RWPE1 (cell line): ENCODE measurements around the gene LPCAT3.
A peak's percentile ranks its signal among the peaks of the same experiment; 100 is the strongest.

ENCODE experiments used
- CTCF ChIA-PET: fragments of 350-600 bp; sonication (Branson Sonifier 250); formaldehyde crosslinking; extraction: SDS; loops from one replicate; lab custom pipeline; 2021; lab: Yijun Ruan, JAX
- POLR2A ChIA-PET: fragments of 400-600 bp; formaldehyde crosslinking; extraction: SDS; loops from one replicate; lab custom pipeline; 2020; ENCODE audit warnings: antibody characterized with exemption; ENCODE audit not compliant: low non-redundant PET; lab: Yijun Ruan, JAX
- DNase-seq: peaks from one replicate; pipeline ENCODE4 v3.0.0; 2012; ENCODE audit warnings: low spot score
- H3K27ac ChIP-seq: fragments of 450-650 bp; 2 replicates; pipeline ENCODE4 v1.5.1; 2017
- TF ChIP-seq, protein P1 (sequence below): fragments of 450-650 bp; conservative IDR thresholded peaks from 2 replicates; pipeline ENCODE4 v1.5.1; 2017; ENCODE audit warnings: low read depth, mild to moderate bottlenecking

LPCAT3 gene

DNA sequence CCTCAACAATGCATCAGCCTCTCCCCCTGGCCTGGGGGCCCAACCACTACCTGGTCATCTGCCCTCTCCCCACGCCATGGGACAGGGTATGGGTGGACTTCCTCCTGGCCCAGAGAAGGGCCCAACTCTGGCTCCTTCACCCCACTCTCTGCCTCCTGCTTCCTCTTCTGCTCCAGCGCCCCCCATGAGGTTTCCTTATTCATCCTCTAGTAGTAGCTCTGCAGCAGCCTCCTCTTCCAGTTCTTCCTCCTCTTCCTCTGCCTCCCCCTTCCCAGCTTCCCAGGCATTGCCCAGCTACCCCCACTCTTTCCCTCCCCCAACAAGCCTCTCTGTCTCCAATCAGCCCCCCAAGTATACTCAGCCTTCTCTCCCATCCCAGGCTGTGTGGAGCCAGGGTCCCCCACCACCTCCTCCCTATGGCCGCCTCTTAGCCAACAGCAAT lies 82.1 kb downstream of the LPCAT3 start:
- DNase-seq = no peak
- CTCF ChIA-PET = no interaction called here
- peak overlapping the region; percentile 82 for H3K27ac ChIP-seq
- POLR2A ChIA-PET = interaction anchor here (0.6 to 1.2 kb wide), 3 partner anchors 8 to 25 kb away, joined by 3 read pairs; no protein-coding TSS in a partner anchor
- TF ChIP-seq, protein P1, sequence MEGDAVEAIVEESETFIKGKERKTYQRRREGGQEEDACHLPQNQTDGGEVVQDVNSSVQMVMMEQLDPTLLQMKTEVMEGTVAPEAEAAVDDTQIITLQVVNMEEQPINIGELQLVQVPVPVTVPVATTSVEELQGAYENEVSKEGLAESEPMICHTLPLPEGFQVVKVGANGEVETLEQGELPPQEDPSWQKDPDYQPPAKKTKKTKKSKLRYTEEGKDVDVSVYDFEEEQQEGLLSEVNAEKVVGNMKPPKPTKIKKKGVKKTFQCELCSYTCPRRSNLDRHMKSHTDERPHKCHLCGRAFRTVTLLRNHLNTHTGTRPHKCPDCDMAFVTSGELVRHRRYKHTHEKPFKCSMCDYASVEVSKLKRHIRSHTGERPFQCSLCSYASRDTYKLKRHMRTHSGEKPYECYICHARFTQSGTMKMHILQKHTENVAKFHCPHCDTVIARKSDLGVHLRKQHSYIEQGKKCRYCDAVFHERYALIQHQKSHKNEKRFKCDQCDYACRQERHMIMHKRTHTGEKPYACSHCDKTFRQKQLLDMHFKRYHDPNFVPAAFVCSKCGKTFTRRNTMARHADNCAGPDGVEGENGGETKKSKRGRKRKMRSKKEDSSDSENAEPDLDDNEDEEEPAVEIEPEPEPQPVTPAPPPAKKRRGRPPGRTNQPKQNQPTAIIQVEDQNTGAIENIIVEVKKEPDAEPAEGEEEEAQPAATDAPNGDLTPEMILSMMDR = no peak

DNA sequence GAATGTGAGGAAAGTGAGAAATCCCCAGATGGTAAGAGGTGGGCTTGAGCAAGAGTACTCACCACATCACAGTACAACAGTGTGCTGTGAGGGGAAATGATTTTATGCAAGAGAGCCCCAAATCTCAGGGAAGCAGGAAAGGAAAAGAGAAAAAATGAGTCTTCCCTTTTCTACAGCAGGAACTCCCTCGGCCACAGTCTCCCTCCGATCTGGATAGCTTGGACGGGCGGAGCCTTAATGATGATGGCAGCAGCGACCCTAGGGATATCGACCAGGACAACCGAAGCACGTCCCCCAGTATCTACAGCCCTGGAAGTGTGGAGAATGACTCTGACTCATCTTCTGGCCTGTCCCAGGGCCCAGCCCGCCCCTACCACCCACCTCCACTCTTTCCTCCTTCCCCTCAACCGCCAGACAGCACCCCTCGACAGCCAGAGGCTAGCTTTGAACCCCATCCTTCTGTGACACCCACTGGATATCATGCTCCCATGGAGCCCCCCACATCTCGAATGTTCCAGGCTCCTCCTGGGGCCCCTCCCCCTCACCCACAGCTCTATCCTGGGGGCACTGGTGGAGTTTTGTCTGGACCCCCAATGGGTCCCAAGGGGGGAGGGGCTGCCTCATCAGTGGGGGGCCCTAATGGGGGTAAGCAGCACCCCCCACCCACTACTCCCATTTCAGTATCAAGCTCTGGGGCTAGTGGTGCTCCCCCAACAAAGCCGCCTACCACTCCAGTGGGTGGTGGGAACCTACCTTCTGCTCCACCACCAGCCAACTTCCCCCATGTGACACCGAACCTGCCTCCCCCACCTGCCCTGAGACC lies 82.7 kb downstream of the LPCAT3 start:
- ChIA-PET CTCF (interaction anchor here (1.2 kb wide), 1 partner anchor 18 kb away, joined by 3 read pairs; no protein-coding TSS in a partner anchor), POLR2A (interaction anchor here (0.6 to 1.2 kb wide), 3 partner anchors 9 to 24 kb away, joined by 3 read pairs; no protein-coding TSS in a partner anchor)
- DNase-seq = no peak
- H3K27ac ChIP-seq = peak overlapping the region; percentile 82
- TF ChIP-seq, protein P1 = no peak

DNA sequence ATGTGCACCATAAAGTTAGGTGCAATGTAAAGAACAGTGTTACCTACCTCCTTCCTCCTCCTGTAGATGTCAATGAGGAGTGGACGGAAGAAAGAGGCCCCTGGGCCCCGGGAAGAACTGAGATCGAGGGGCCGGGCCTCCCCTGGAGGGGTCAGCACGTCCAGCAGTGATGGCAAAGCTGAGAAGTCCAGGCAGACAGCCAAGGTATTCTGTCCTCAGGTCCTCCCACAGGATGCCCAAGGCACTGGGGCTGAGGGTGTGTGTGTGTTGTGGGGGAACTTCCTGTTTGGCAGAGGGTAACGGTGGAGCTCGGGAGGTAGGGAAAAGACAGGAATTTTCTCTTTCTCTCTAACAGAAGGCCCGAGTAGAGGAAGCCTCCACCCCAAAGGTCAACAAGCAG lies 84.2 kb downstream of the LPCAT3 start:
- TF ChIP-seq, protein P1 = no peak
- H3K27ac ChIP-seq = peak overlapping the region; percentile 82
- DNase-seq = no peak
- ChIA-PET POLR2A (no interaction called here), CTCF (interaction anchor here (1.2 kb wide), 1 partner anchor 16 kb away, joined by 3 read pairs; no protein-coding TSS in a partner anchor)

DNA sequence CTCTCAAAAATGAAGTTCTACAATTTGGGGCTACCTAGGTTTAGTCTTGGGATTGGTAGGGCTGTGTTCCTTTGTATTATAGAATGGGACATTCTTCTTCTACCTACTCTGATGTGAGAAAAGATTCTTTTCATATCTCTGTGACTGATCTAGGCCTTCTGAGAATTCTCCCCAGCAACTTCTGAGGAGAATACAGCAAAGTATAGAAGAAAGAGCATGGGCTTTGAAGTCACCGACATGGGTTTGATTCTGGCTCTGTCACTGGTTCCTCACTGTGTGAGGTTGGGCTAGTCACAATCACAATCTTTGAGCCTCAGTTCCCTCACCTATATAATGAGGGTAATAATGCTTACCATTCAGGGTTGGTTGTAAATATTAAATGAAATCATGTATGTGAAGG lies 85.5 kb downstream of the LPCAT3 start:
- no peak overlapping the region for H3K27ac ChIP-seq
- no peak for DNase-seq
- TF ChIP-seq, protein P1 = no peak
- POLR2A ChIA-PET = no interaction called here
- CTCF ChIA-PET = no interaction called here

DNA sequence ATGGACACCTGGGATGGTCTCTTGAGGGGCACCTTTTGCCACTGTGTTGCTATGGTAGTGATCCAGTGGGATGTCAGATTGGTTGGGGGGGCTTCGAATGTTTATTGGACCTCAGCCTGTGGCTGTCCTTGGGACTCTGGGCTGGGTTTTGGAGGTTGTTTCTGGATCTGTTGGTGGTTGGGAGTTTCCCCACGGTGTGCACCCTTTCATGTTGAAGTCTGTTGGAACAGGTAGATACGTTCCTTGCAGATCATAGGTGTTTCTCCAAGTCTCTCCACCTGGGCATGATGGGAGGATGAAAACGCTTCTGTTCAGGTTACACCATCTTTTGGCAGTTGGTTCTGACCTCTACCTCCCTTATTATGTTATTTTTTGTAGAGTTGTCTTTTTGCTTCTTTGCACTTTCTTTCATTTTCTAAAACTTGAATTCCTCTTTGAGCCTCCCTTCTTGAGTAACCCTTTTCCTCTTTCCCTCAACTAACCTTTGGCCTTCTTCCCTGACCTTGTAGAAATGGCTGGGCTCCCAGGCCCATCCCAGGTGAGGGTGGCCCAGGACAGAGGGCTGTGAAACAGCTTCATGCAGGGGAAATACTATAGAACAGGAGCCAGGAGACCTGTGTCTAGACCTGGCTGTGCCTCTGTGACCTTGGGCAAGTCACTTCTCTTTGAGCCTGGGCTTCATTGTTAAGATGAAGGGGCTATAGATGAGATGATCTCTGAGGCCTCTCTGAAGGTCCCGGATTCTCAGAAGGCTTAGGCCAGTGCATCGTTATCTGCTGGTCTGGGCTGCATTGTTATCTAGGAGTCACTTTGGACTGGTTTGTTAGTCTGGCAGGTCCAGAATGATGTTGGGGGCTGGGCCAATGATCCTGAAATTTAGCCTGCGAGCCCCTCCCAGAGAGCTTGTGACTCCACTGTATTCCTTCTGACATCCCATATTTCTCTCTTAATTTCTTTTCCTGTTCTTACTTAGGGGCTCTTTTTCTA lies 88.5 kb downstream of the LPCAT3 start:
- DNase-seq = no peak
- POLR2A ChIA-PET = interaction anchor here (1.2 kb wide), 1 partner anchor 33 kb away, joined by 5 read pairs; no protein-coding TSS in a partner anchor
- TF ChIP-seq, protein P1 = no peak
- peak overlapping the region; percentile 98 for H3K27ac ChIP-seq
- CTCF ChIA-PET = interaction anchor here (1.1 to 1.2 kb wide), 2 partner anchors 8 to 57 kb away, joined by 3 read pairs; partner anchors contain the start of gene SPSB2
